Gastroesophageal sphincter (tissue), 4 donors: ENCODE measurements around the gene ZBTB17. TPM values are rescaled to one million over a fixed set of nuclear protein-coding genes. Genes with fewer than 3 reads are reported as not detected.

Experiments
- ATAC-seq: fragments of 150-250 bp; one replicate; pipeline ENCODE4 v1.9.1; 2016; ENCODE audit warnings: mild to moderate bottlenecking, moderate library complexity
- H3K27ac ChIP-seq, 4 donors: fragments of 200-600 bp; sonication (generic) in 3 of 4; 1 replicate in 3 of 4; 2 replicates in 1 of 4; pipeline ENCODE4 v1.5.1; 2016 to 2019
- H3K27me3 ChIP-seq: fragments of 200-600 bp; sonication (generic); one replicate; pipeline ENCODE4 v1.5.1; 2019
- H3K36me3 ChIP-seq, 2 donors: fragments of 200-600 bp; sonication (generic); one replicate each; pipeline ENCODE4 v1.5.1; 2019; ENCODE audit warnings: control low read depth in 1 of 2
- H3K4me1 ChIP-seq, 3 donors: fragments of 200-600 bp; sonication (generic); 1 replicate in 2 of 3; 2 replicates in 1 of 3; pipeline ENCODE4 v1.5.1; 2016 to 2019; ENCODE audit warnings: control low read depth in 2 of 3
- H3K4me3 ChIP-seq, 2 donors: fragments of 200-600 bp; sonication (generic); one replicate each; pipeline ENCODE4 v1.5.1; 2019; ENCODE audit warnings: mild to moderate bottlenecking in 1 of 2, moderate library complexity in 1 of 2
- H3K9me3 ChIP-seq, 3 donors: fragments of 200-600 bp; sonication (generic); one replicate each; pipeline ENCODE4 v1.5.1; 2017 to 2019; ENCODE audit warnings: control low read depth in 2 of 3
- CTCF ChIP-seq, 4 experiments: fragments of 200-600 bp in 2 of 4; fragments of 450-650 bp in 2 of 4; sonication (generic) in 1 of 4; IDR thresholded peaks; one replicate each; pipeline ENCODE4 v1.5.1; 2017 to 2019; ENCODE audit warnings: antibody characterized with exemption in 4 of 4, mild to moderate bottlenecking in 2 of 4, moderate library complexity in 2 of 4
- EP300 ChIP-seq: sonication (generic); formaldehyde crosslinking; IDR thresholded peaks from one replicate; pipeline ENCODE4 v1.6.1; 2017; ENCODE audit warnings: antibody characterized with exemption, mild to moderate bottlenecking
- POLR2A ChIP-seq, 2 donors: fragments of 450-650 bp; IDR thresholded peaks; one replicate each; pipeline ENCODE4 v1.6.1; 2017; ENCODE audit warnings: antibody characterized with exemption in 2 of 2, mild to moderate bottlenecking in 2 of 2, moderate library complexity in 1 of 2
- POLR2AphosphoS5 ChIP-seq: sonication (generic); formaldehyde crosslinking; IDR thresholded peaks from one replicate; pipeline ENCODE4 v1.6.1; 2017; ENCODE audit warnings: antibody characterized with exemption
- WGBS, 2 donors: methylation state at CpG; one replicate each; pipeline ENCODE4 v1.1.5; 2018; ENCODE audit warnings: low coverage in 1 of 2; 5-methylcytosine and 5-hydroxymethylcytosine counted together
- total RNA-seq, 4 donors: library from RNA; depleted of rRNA; stranded (reverse); fragments of >200 nt; gene quantifications; one replicate each; pipeline ENCODE4 v1.1.0, GENCODE V29; 2016

ZBTB17 gene
- total RNA-seq, 4 donors from 2014 or later, result 24.0 to 65.7 (median 29.0) TPM

DNA sequence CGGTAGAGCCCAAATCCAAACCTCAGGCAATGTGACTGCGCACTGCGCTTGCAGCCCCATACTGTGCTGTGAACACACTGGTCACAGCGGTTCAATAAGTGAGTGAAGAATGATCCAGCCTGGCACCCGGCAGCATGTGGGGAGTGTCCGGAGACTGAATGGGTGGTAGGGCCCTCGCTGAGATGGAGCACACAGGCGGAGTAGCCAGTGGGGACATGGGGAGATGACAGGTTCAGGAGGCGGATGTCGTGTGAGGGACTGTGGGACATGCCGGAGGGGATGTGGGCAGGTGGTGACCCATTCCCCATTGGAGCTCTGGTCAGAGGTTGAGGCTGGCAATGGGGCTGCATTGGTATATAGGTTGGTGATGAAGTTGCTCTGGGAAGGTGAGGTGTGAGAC lies 33.8 kb upstream of the ZBTB17 start:
- Histone ChIP-seq H3K4me1 (peaks cover 0 to 35% (median 10%) of the 10 kb centered on the region in 3 donors), H3K4me3 (no peak overlapping the region), H3K27ac (no peak overlapping the region), H3K36me3 (no peaks in the 10 kb centered on the region), H3K9me3 (no peaks in the 10 kb centered on the region), H3K27me3 (no peaks in the 10 kb centered on the region)
- ATAC-seq, result no peak
- WGBS, 2 donors, result 71 to 85% methylated on average over 8 to 11 of the region's 11 CpGs
- TF ChIP-seq EP300 (no peak), CTCF (IDR thresholded peaks at IDR 0.05) (no peak), POLR2AphosphoS5 (no peak), POLR2A (IDR thresholded peaks at IDR 0.05) (no peak)

GRCh38 chr1:16009030-16009460 lies 33.1 kb upstream of the ZBTB17 start:
- no peak overlapping the region for H3K4me3 ChIP-seq
- H3K27ac ChIP-seq, result no peak overlapping the region
- ATAC-seq, result peak; percentile 46
- peaks cover 0 to 28% (median 10%) of the 10 kb centered on the region in 3 donors for H3K4me1 ChIP-seq
- H3K9me3 ChIP-seq, result no peaks in the 10 kb centered on the region
- WGBS, 2 donors, result 0% methylated on average over 2 to 4 of the region's 4 CpGs
- no peaks in the 10 kb centered on the region for H3K36me3 ChIP-seq
- peak in 3 of 4 experiments; percentile 97 to 99 (median 98) for TF ChIP-seq CTCF (IDR thresholded peaks at IDR 0.05)
- TF ChIP-seq POLR2AphosphoS5, result no peak
- no peak for TF ChIP-seq POLR2A (IDR thresholded peaks at IDR 0.05)
- TF ChIP-seq EP300, result no peak
- H3K27me3 ChIP-seq, result no peaks in the 10 kb centered on the region

DNA sequence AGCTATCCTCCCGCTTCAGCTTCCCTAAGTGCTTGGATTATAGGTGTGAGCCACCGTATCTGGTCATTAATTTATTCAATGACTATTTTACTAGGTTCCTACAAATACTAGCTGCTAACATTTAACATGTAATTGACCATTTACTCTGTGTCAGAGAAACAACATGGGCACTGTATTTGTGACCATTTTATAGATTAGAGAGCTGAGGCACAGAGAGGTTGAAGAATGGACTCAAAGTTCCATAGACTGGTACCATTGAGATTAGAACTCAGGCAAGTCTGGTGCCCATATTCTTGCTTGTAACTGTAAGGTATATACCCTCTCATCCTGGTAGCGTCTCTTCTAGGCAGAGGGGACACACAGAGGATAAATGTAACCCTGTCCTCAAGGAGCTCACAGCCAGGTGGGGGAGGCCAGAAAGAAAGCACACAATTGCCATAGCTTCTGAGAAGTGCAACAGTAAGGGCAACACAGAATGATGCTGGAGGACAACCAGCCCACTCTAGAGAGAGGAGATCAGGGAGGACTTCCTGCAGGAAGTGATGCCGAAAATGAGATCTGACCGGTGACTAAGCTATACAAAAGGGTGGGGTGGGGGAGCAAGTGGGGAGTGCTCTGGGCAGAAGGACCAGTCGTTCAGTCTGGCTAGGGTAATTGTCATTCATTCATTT lies 31.9 kb upstream of the ZBTB17 start:
- no peaks in the 10 kb centered on the region for H3K36me3 ChIP-seq
- no peak overlapping the region for H3K4me3 ChIP-seq
- no peak overlapping the region for H3K27ac ChIP-seq
- ATAC-seq, result no peak
- TF ChIP-seq POLR2A (IDR thresholded peaks at IDR 0.05) (no peak), POLR2AphosphoS5 (no peak), CTCF (IDR thresholded peaks at IDR 0.05) (no peak), EP300 (no peak)
- H3K27me3 ChIP-seq, result no peaks in the 10 kb centered on the region
- 82 to 89% methylated on average over 5 to 6 of the region's 6 CpGs for WGBS, 2 donors
- H3K4me1 ChIP-seq, result peaks cover 0 to 16% (median under 1%) of the 10 kb centered on the region in 3 donors
- H3K9me3 ChIP-seq, result no peaks in the 10 kb centered on the region

DNA sequence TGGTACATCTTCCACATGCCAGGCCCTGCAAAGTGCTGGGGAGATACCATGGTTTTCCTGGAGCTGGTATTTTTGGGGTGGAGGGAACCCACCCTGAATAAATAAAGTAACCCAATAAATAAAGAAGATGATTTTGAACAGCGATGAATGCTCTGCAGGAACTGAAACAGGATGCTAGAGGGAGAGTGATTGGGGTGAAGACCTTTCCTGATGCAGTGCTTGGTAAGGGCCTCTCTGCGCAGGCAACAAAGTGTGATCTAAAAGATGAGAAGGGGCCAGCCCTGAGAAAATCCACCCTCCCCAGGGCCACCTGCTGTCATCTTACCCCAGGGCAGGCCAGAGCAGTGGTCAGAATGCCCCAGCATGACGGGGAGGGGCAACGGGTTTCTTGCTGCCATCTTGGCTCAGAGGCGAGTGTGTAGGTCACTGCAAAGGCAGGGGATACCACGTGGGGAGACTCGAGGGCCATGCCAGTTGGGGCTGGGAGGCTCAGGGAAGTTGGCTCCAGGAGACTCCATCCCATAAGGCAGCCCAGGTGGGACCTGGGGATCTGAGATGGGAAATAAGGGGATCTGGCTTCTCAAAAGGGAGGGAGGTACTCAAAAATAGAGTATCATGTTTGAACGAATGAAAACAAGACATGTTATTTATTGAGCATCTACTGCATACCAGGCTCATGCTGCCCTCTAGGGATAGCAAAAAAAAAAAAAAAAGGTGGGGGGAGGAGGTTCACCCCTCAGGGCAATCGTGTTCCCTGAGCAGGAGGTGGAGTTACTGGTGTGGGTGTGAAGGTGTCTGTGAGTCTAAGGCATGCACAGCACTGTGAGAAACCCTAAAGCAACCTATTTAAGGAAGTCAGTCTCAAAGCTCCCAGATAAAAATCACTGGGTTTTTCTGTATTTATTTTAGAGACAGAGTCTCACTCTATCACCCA lies 30.9 kb upstream of the ZBTB17 start:
- TF ChIP-seq POLR2AphosphoS5 (no peak), CTCF (IDR thresholded peaks at IDR 0.05) (peak in 1 of 4 experiments; percentile 17)
- WGBS, 2 donors, result 41 to 48% methylated on average over 4 to 5 of the region's 9 CpGs
- Histone ChIP-seq H3K27me3 (no peaks in the 10 kb centered on the region), H3K4me1 (peaks cover 0 to 8% (median 0%) of the 10 kb centered on the region in 3 donors), H3K27ac (no peak overlapping the region), H3K9me3 (no peaks in the 10 kb centered on the region), H3K36me3 (no peaks in the 10 kb centered on the region), H3K4me3 (no peak overlapping the region)
- no peak for ATAC-seq
